Vagina (tissue), 2 donors: ENCODE results near the gene LPIN1.

Experiments used
- POLR2A ChIP-seq, 2 donors: fragments of 450-650 bp; IDR thresholded peaks; one replicate each; pipeline ENCODE4 v1.6.1; 2017; ENCODE audit warnings: antibody characterized with exemption in 2 of 2, mild to moderate bottlenecking in 2 of 2, moderate library complexity in 2 of 2
- POLR2AphosphoS5 ChIP-seq, 2 donors: sonication (generic); formaldehyde crosslinking; IDR thresholded peaks; one replicate each; pipeline ENCODE4 v1.9.0; 2017; ENCODE audit warnings: antibody characterized with exemption in 2 of 2, mild to moderate bottlenecking in 2 of 2, low read depth in 1 of 2; ENCODE audit not compliant: insufficient read depth in 1 of 2

- TF ChIP-seq POLR2AphosphoS5 (IDR thresholded peaks at IDR 0.05; ENCODE audit: insufficient read depth in 1 of 2, low read depth in 1 of 2) (no peak), POLR2A (IDR thresholded peaks at IDR 0.05) (no peak)
These were observed 116.7 kb downstream of the LPIN1 start for GRCh38 chr2:11863103-11863502.
